Activated CD4-positive, alpha-beta T cell treated with anti-CD3 and anti-CD28 coated beads, Interleukin-2, amount 50 U/mL, for 16 hours (primary cell): Measurements from ENCODE around the gene CAV3.

Experiments used
- DNase-seq: peaks from one replicate; pipeline ENCODE4 v3.0.0-alpha.2; 2020

The CAV3 gene

DNA sequence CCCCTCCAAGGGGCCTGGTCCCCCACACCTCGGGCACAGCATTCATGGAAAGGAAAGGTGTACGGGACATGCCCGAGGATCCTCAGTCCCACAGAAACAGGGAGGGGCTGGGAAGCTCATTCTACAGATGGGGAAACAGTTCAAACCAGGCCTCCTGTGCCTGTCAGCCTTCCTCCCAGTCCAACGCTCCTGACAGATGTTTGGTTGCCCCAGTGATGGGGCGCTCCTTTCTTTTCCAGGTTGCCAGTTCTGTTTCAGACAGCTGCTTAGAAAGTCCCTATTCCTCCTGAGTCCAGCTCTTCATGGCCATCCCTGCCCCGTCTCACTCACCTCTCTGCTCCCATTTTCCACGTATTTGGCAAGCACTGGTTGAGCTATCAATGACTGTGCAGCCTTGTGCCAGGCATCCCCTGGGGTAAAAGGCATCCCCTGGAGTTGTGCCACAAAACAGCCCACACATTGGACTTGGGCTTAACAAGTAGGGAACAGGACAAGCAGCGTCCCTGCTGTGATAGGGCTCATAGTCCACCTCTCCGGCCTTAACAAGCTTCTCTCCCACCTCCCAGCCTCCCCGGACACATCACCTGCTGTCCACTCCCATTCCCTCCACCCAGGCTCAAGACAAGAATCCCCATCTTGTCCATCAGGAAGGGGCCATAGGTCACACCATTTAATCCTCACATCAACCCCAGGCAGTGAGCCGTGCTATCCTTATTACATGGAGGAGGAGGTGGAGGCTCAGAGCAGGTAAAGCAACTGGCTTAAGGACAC, 29.2 kb downstream of the CAV3 start:
- no peak for DNase-seq

DNA sequence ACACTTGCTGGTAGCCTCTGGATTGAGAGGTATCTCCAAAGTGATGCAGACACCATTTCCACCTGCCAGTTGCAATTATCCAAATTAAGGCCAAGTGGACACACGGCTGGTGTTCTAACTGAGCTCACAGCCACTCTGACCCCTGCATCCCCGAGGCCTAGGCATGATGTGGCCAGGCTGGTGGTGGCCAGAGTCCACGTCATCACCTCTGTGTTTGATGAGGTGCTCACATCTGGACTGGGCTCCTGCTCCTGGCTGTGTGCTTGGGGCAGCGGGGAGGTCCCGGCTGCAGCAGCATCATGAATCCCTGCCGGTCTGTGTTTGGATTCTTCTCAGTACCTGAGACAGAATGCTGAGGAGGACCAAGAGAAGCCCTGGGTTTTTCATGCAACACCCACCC, 30.9 kb downstream of the CAV3 start:
- DNase-seq = no peak

DNA sequence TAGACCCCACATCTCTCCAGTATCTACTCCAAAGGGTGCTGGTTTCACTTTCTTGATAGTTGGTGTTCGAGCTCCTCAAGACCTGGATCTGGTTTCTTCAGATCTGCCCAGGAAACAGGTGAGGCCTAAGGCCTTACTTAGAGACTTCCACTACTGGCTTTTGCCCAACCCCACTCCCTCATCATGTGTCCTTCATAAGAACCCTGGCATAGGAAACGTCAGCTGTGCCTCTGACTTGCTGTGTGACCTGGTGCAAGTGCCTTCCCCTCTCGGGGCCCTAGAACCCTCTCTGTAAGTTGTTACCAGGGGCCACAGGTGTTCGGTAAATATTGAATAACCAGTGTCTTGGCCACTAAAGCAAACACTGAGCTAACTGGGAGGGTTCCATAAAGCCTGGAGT, 31.9 kb downstream of the CAV3 start:
- DNase-seq = no peak

DNA sequence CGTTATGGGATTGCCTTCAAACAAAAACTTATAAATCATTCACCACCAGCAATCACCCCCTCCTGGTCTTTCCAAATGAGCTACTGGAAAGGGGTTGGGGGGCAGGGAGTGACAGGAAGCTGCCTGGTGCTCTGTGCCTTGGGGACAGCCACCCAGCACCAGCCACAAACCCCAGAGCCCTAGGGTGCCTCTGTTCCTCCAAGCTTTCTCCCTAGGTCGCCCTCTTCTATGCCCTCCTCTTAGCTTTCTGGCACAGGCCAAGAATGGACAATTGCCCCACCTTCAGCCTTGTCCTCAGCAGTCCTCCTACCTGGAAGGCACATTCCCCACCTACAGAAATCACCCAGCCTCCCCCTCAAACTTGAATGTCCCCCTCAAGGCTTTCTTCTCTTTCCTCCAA, 32.5 kb downstream of the CAV3 start:
- no peak for DNase-seq

DNA sequence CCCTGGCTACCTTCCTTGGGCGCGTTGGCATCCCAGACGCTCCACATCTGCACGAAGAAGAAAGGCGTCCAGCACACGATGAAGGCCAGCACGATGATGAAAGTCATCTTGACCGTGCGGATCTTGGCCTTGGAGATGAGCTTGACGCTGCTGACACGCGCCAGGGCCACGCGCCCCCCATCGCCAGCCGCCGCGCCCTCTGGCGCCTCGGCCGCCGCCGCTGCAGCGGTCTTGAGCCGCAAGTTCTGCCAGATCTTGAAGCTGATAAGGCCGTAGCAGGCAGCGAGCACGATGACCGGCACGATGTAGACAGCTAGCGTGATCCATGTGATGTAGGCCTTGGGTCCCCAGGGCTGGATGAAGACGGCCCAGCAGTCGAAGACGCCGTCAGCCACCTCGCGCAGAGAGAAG, 33.7 kb downstream of the CAV3 start:
- no peak for DNase-seq

DNA sequence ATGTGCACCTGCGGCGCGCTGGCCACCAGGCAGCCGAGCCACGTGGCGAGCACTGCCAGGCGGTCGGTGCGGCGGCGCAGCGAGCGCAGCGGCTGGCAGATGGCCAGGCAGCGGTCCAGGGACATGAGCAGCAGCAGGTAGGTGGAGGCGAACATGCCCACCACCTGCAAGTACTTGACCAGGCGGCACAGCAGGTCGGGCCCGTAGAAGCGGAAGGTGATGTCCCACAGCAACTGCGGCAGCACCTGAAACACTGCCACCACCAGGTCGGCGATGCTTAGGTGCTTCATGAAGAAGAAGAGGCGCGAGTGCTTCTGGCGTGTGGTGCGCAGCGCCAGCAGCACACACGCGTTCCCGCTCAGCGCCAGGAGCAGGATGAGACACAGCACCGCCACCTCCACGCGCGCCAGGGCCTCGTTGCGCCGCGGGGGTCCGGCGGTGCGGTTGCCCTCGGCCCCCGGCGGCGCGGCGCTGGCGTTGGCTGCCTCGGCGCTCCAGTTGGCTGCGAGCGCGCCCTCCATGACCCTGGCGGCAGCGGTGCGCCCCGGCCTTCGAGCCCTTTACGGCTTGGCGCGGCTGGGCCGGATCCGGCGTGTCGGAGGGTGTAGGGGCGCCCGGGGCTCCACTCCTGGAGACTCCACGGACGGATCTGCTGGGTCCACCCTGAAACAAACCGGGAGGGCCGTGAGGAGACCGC, 34.2 kb downstream of the CAV3 start:
- DNase-seq = peak; percentile 28

DNA sequence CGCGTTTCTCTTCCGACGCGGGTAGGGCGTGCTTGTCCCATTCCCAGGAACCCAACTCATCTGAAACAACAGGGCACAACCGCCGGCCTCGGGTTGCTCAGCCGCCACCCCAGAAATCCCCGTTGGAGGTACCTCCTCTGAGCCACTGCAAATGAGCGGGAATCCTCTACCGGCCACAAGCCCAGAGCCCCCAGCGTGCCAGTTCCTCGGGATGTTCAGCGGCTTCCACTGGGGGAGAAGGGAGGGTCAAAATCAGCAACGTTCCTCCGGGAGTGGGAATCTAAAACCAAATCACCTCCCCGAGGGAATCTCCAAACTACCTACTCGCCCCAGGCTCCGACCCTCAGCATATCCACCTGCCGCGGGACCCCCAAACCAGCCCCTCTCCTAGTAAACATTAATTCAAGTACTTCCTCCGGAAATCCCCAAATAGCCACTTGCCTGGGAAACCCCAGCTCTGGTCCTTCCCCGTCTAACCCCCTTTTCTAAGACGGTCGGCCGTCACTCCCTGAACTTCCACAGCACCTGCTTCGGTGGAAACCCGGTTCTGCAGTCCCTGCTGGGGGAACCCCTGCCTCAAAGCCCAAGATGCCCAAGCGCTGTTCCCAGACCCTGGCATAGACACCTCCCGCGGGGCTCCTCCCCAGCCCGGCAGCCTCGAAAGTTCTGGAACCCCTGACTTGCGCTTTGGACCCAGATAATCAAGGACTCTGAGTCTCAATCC, 34.9 kb downstream of the CAV3 start:
- no peak for DNase-seq

DNA sequence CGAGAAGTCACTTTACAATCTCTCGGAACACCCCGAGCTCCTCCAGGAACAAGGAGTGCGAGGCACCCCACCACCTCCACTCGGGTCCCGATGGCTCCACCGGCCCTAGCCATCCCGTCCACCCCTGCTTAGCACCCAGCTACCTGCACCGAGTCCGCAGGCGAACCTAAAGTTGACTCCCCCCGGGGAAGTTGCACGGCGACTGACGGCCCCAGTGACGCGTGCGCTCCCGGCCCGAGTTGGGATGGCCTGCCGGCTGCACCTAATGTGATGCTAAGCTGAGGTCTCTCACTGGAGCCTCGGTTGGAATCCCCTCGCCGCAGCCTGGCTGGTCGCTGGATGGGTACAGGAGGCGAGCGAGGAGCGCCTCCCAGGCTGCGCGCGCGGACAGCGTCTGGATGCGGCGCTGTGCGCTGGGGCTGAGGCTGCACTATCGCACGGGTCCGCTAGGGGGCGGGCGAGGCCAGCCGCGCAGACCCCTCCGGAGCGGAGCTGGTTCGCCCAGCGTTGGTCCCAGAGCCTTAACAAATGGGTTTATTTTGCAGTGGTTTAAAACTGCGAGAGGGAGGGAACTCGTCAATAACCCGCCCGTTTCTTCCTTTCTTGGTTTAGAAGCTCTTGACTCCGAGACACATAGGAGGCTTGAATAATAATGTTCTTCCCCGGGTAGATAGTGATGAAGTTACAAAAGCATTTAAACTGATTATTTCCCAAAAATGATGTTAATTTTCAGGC, 35.7 kb downstream of the CAV3 start, which contains the start of gene OXTR:
TSS of gene OXTR (minus strand) at position 526 of the 735 bp plus-strand sequence. CDS start 1,426 bp downstream, outside the sequence.
- DNase-seq = peak; percentile 64

DNA sequence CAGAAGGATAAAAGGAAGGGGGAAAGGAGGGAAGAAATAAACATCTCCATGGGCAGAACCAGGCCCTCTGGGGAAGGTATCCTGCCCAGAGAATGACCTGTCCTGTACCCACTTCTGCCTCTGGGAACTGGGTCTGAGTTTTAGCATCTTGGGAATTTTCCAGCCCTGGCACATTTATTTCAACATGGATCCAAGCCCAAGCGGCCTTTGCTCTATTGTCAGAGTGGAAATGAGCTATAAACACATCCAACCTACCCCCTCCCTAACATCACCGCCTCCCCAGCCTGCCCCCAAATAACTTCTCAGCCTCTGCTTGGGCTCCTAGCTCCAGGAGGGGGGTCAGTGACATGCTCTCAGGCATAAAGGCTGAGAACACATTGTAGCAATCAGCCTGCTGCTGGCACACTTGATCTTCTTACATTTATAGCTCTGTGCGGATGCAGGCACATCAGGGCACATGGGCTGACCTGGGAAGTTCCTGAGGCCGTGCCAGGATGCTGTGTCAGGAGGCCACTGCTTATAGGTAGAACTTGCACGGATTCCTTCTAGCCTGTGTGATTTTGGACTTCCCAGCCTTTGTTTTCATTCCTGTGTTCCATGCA, 40.4 kb downstream of the CAV3 start:
- DNase-seq = no peak

DNA sequence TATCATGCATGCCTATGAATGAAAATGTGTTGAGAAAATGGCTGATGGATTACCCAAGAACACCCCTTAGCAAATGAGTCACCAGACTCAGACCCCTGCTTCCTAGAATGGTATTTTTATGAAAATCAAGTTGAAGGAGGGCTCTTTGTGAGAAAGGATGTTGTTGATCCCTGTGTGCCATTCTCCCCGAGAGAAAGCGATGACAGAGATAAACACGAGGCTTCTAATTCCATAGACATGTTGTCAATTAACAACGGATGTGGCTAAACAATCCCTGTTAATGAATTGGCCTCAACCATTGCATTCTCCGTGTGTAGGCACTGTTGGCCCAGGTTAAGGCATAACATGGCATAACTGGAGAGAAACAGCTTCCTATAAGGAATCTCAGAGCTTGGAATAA, 41.6 kb downstream of the CAV3 start:
- DNase-seq = no peak

DNA sequence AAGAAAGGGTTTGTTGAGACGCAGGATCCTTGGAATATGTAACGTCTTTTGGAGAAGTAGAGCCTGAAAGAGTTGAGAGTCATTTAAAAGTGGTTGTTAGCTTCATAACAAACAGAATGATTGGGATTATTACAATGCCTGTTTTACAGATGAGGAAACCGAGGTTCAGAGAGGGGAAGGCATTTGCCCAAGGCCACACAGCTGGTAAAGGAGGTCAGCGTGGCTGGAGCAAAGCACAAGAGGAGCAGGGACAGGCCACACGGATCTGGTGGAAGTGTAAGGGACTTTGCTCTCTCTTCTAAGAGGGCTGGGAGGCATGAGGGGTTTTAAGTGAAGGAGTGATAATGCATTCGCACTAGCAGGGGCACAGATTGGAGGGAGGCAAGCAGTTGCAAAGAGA, 42.0 kb downstream of the CAV3 start:
- no peak for DNase-seq

DNA sequence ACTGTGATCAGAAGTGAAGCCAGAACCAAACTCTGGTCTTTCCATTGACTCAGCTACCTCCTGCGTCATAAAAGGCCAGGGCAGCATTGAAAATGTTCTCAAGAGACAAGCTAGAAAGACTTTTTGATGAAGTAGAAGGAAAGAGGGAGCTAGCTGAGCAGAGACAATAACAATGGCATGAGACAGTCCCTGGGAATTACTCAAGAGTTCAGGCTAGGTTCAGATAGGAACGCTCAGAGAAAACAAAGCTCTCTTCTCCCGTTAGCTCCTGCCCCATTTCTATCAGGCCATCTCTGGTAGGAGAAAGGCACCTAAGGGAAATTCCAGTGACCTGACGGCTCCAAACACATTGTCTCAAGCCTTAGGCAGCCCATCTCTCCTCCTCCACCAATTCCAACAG, 42.8 kb downstream of the CAV3 start:
- no peak for DNase-seq

DNA sequence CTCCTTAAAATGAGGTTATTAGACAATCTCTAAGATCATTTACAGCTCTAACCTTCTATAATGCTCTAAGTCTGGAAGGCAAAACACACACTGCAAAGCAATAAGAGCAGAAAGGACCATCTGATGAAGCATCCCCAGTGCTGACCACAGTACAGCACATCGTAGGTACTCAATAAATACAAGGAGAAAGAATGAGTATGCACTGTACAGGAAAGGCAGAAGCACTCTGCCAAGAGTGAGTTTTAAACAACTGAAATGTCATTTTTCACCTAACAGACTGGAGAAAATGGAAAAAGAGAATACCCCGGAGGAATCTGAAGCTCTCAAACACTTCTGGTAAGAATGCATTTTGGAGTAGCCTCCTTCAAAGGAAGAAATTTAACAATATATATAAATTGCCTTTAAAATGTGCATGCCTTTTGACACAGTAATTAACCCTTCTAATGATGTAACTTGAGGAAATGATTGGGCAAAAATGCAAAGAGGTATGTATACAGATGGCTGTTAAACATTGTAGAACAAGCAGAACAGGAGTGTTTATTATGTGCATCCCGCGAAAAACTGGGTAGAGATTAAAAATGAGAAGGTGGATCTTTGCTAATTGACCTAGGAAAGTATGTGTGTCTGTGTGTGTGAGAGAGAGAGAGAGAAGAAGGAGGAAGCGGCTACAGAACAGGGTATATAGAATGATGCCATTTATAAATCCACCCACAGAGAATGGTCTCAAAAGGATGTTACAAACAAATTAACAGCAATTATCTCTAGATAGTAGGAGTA, 43.8 kb downstream of the CAV3 start:
- no peak for DNase-seq

DNA sequence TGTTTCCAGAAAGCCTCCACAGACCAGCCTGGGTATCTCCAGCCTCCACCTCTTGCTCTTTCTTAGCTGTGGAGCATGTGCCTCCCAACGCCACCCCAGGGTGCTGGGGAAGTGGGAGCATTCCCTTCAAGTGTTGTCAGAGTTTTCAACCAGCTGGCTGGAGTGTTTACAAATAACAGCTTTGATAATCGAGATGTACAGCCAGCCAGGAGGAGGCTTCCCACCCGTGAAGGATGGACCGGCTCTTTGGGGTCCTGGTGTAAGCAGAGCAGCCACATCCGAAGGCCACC, 44.3 kb downstream of the CAV3 start:
- DNase-seq = no peak

DNA sequence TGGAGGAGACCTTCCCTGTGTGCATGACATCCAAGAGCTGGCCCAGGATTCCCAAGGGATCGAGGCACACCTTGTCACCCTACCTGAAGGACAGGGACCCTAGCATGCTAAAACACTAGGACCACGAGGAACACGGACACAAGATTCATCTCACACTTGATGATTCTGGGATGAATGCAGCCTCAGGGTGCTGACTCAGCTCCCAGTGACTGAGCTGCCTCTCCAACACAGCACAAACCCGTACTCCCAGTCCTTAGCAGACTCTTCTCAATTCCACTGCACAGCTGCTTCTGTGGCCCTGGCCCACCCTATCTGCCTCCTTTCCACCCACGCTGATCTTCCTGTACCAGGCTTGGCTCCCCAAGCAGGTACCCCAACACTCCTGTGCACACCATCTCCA, 44.9 kb downstream of the CAV3 start:
- DNase-seq = no peak

DNA sequence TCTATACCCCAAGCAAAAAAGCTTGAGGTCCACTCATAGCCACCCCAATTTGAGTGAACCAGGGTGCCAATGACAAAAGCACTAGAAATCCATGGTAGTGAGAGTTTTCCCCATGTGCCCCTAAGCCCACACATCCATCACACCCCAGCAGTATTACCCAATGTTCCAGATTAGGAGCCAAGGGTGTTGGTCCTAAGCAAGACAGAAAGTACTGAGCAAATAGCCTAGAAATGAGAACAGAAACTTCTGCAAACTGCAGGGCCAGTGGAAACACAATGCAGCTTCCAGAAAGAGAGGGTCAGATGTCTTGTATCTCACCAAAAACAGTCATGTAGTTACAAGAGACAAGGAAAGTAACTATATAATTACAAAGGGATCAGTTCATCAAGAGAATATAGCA, 46.7 kb downstream of the CAV3 start:
- no peak for DNase-seq

DNA sequence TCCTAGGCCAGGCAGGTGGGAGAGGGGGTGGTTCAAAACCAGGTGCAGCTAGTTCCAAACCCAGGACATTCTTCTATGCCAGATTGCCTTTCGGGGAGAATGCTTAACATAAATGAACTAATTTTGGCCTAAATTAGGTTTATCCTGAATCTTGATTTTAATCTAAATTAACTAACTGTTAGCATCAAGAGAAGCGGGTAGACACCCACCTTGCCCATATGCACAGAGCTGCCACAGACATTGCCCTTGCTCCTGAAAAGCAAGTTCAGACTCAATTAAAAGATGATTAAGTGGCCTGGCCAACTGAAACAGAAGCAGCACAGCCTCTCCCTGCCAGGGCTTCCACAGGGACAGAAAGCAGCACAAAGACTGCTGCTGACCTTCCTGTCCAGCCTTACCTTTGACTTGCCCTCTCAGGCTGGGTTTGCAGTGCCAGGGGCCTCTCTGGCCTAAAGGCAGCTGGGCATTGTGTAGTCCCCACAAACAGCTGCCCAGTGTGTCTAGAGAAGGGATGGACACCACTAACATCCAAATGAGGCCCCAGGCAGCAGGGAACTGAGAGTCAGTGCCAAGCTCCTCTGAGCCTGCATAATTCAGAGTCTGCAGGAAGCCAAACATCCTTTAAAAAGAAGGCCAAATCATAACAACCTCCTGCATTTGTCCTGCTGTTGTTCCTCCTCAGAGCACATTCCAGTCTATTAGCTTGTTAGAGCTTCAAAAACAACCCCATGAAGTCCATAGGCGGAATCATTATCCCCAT, 51.3 kb downstream of the CAV3 start:
- no peak for DNase-seq

DNA sequence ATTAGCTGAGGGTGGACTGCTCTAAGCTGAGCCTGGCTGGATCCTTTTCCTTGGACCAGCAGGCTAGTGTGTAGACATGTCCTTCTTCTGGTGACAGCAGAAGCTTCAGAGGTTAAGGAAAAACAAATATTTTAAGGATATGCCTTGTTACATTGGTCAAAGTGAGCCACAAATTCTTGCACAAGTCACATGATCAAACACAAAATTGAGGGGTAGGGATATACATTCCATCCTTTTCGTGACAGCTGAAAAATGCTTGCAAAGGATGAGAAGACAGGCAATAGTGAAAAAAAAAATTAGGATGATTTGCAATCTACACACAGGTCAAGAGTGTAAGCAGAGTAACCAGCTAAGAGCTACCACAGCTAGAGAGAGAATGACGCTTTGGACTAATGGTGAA, 56.9 kb downstream of the CAV3 start:
- DNase-seq = no peak

DNA sequence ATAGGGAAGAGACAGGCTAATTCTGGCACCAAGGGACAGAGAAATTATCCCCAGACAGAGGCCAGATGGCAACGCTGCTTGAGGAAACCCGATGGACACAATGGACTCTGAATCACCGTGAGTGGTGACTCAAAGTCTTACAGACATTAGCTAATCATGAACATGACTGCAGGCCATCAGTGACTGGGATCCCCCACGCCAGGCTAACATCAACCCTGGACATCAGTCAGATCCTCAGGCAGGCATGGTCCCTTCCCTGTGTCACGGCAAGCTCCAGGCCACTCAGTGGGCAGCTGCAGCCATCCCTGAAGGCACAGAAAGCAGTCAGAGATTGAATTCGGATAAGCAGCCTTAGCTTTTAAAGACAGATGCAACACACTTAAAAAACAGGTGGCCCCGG, 59.6 kb downstream of the CAV3 start:
- DNase-seq = no peak

DNA sequence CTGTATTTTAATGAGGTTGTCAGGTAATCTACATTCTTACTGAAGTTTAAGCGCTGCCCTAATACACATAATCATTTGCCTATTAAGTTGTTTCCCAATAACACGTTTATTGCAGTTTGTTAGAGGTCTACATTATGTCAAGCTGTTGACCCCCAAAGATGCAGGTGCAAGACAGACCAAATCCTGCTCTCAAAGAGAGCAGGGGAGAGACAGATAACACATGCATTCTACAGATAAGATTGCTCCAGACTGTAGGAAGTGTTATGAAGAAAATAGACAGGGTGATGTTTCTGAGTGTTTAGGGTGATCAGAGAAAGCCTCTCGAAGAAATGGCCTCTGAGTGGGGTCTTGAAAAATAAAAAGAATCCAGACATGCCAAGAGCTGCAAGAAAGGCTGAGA, 60.6 kb downstream of the CAV3 start:
- DNase-seq = no peak
